ENCODE data around the gene KCNB1. TPM values are rescaled to one million over a fixed set of nuclear protein-coding genes. Genes with fewer than 3 reads are reported as not detected.

Gene KCNB1
- total RNA-seq, 1 donor from 2014 or later: not detected

GRCh38 chr20:49406666-49407065 lies 75.8 kb downstream of the KCNB1 start:
- TF ChIP-seq CTCF (IDR thresholded peaks at IDR 0.05; ENCODE audit: insufficient read depth, low read length, severe bottlenecking): no peak
- FAIRE-seq (no peak), DNase-seq (ENCODE audit: low read depth) (no peak)
- no peaks in the 10 kb centered on the region for H3K27me3 ChIP-seq (ENCODE audit: control insufficient read depth, insufficient read depth, low read length)
- no peaks in the 10 kb centered on the region for H3K36me3 ChIP-seq (ENCODE audit: control insufficient read depth, insufficient read depth, low read length)
- H3K4me3 ChIP-seq (ENCODE audit: low read depth, low read length): no peak overlapping the region

GRCh38 chr20:49405696-49406095 lies 76.8 kb downstream of the KCNB1 start:
- FAIRE-seq: no peak
- no peak for TF ChIP-seq CTCF (IDR thresholded peaks at IDR 0.05; ENCODE audit: insufficient read depth, low read length, severe bottlenecking)
- H3K27me3 ChIP-seq (ENCODE audit: control insufficient read depth, insufficient read depth, low read length): no peaks in the 10 kb centered on the region

GRCh38 chr20:49405062-49405683 lies 77.3 kb downstream of the KCNB1 start:
- FAIRE-seq (no peak), DNase-seq (ENCODE audit: low read depth) (no peak)
- no peak overlapping the region for H3K4me3 ChIP-seq (ENCODE audit: low read depth, low read length)
- no peak for TF ChIP-seq CTCF (IDR thresholded peaks at IDR 0.05; ENCODE audit: insufficient read depth, low read length, severe bottlenecking)
- H3K27me3 ChIP-seq (ENCODE audit: control insufficient read depth, insufficient read depth, low read length): no peaks in the 10 kb centered on the region
- no peaks in the 10 kb centered on the region for H3K36me3 ChIP-seq (ENCODE audit: control insufficient read depth, insufficient read depth, low read length)

More at GRCh38 chr20:49405696-49406095, 76.8 kb downstream of the KCNB1 start:
- Histone ChIP-seq H3K4me3 (ENCODE audit: low read depth, low read length) (no peak overlapping the region), H3K36me3 (ENCODE audit: control insufficient read depth, insufficient read depth, low read length) (no peaks in the 10 kb centered on the region)
- DNase-seq (ENCODE audit: low read depth): no peak

- Histone ChIP-seq H3K36me3 (ENCODE audit: control insufficient read depth, insufficient read depth, low read length) (no peaks in the 10 kb centered on the region), H3K4me3 (ENCODE audit: low read depth, low read length) (no peak overlapping the region), H3K27me3 (ENCODE audit: control insufficient read depth, insufficient read depth, low read length) (no peaks in the 10 kb centered on the region)
- FAIRE-seq: no peak
- no peak for DNase-seq (ENCODE audit: low read depth)
- no peak for TF ChIP-seq CTCF (IDR thresholded peaks at IDR 0.05; ENCODE audit: insufficient read depth, low read length, severe bottlenecking)
Measured at GRCh38 chr20:49404461-49404860, 78.0 kb downstream of the KCNB1 start.

- FAIRE-seq: no peak
Measured at GRCh38 chr20:49403911-49404310, 78.6 kb downstream of the KCNB1 start.

More at GRCh38 chr20:49403911-49404310, 78.6 kb downstream of the KCNB1 start:
- no peak overlapping the region for H3K4me3 ChIP-seq (ENCODE audit: low read depth, low read length)
- DNase-seq (ENCODE audit: low read depth): no peak
- H3K36me3 ChIP-seq (ENCODE audit: control insufficient read depth, insufficient read depth, low read length): no peaks in the 10 kb centered on the region
- H3K27me3 ChIP-seq (ENCODE audit: control insufficient read depth, insufficient read depth, low read length): no peaks in the 10 kb centered on the region
- no peak for TF ChIP-seq CTCF (IDR thresholded peaks at IDR 0.05; ENCODE audit: insufficient read depth, low read length, severe bottlenecking)

Data from bronchial epithelial cell (primary cell).